HG03103 (cell line): ENCODE data around the gene ZNF618.

Experiments used
- ATAC-seq: cut with Tn5 transposase; IDR thresholded peaks from one replicate; pipeline ENCODE4 v1.9.1; 2021; ENCODE audit warnings: low read depth; ENCODE audit not compliant: unreplicated experiment

ZNF618 gene

DNA sequence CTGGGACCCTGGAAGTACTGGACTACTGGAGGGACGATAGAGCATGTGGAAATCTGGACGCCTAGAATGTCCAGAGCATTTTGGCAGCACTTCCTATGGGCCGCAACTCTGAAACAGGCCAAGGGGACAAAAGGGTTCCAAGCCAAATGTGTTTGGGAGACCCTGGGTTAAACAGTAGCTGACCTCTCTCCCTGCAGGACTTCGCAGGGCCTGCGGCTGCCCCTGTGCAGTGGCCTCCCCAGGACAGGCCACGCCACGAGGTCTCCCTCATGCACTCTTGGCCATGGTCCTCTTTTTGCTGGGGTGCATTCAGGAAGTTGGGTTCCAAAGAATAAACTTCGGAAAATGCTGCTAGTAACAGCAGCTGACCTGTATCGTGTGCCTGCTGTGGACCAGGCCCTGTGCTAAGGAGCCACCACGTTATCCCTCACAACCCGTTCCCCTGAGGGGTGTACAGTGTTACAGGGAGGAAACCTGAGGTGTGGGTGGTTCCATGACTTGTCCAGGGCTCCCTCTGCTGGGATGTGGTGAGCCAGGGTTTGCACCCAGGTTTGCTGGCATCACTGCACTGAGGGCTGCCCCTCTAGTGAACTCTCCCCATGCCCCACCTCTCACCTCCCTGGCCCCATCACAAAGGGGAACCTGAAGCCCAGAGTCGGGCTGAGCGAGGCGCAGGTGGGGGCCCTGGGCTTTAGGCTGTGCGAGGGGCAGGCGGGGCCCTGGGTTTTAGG is 122.6 kb downstream of the ZNF618 start:
- ATAC-seq = no peak

DNA sequence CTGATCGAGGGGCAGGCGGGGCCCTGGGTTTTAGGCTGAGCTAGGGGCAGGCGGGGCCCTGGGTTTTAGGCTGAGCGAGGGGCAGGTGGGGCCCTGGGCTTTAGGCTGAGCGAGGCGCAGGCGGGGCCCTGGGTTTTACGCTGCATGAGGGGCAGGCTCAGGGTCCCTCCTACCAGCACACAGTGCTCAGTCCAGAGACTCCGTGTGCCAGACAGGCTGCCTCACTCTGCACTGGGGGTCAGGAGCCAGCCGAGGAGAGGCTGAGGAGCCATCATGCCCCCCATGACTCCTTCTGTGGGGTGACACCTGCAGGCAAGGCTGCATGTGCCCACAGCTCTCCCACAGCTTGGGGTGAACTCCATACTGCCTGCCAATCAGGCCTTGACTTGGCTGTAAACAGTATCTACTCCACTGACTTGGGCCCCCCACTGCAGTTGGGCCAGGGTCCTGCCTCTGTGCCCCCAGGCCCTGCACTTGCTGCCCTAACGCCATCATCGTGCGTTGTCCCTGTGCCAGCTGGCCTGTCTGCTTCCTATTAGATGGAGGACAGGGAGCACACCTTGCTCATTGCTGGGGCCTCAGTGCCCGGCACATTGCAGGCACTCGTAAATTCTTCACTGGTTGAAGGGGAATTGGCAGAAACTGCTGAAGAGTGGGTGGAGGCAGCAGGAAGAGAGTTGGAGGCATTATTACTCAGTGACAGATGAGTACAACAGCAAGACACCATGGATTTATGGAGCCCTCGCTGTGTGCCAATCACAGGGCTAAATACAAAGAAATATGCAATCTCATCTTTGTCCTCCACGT is 123.3 kb downstream of the ZNF618 start:
- ATAC-seq = no peak

DNA sequence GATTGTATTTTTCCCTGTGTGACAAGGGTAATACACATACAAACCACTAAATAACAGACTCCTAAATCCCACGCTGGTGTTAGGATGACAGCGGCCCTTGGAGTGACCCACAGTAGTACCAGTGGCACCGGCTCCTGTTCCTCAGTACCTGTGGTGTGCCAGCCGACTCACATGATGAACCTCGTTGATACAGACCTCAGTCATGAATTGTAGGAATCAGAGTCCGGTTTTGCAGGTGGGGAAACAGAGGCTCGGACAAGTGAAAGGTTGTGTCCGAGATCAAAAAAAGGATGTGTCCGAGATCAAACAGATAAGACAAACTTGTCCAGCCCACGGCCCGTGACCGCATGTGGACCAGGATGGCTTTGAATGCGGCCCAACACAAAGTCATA is 124.0 kb downstream of the ZNF618 start:
- no peak for ATAC-seq

DNA sequence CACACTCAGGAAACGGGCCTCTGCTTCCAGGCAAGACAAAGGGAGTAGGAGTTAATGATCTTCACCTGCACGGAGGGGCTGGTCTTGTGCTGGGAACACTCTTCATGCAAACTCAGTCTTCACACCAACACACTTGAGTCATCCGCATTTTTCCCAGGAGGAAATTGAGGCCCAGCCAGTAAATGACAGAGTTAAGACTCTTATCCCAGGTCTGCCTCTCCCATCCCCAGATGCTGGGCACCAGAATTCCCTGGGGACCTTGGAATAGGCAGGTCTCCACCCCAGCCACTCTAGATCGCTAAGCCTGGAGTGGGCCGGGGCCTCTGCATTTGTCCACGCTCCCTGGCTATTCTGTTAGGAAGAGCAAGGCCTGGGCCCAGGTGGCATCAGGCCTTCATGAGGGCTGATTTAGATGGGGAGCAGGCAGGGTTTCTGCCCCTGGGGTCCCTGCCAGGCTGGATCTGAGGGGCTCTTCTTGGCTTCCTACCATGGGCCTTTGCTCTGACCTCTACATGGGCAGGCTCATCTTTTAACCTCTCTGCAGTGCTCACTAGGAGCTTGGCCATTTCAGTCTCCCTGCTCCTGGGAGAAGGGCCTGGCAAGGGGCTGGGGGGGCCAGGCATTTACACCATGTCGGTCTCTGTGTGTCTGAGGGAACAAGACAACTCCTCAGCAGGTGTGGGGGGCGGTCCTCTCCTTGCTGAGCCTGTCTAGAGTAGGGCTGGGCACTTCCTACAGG is 124.7 kb downstream of the ZNF618 start:
- no peak for ATAC-seq

DNA sequence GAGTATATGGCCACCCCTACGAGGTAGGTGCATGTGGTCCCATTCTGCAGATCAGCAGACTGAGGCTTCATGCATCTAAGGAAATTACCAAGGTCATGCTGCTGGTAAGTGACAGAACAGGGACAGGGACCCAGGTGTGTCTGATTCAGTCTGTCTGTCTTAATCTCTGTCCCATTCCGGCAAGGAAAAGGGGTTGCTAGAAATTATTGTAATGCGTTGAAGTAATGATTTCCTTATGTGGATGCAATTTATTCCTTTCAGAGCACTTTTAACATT is 125.2 kb downstream of the ZNF618 start:
- no peak for ATAC-seq

DNA sequence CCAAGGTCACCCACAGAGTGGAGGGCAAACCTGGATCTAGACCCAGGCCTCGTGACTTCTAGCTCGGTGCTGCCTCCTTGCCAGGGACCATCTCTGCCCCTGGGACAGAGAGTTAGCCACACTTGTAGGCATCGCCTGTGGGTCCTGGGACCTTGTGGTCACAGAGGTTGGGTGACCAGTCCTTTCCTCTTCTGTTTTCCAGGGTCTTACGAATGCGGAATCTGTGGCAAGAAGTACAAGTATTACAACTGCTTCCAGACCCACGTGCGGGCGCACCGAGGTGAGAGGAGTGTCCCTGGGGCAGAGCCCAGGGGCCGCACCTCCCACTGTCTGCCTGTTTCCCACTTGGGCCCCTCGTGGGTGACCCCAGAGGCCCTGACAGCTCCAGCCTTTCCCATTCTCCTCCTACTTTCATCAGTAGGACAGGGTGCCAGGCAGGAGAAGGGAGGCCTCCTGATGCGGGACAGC is 125.7 kb downstream of the ZNF618 start:
- no peak for ATAC-seq

DNA sequence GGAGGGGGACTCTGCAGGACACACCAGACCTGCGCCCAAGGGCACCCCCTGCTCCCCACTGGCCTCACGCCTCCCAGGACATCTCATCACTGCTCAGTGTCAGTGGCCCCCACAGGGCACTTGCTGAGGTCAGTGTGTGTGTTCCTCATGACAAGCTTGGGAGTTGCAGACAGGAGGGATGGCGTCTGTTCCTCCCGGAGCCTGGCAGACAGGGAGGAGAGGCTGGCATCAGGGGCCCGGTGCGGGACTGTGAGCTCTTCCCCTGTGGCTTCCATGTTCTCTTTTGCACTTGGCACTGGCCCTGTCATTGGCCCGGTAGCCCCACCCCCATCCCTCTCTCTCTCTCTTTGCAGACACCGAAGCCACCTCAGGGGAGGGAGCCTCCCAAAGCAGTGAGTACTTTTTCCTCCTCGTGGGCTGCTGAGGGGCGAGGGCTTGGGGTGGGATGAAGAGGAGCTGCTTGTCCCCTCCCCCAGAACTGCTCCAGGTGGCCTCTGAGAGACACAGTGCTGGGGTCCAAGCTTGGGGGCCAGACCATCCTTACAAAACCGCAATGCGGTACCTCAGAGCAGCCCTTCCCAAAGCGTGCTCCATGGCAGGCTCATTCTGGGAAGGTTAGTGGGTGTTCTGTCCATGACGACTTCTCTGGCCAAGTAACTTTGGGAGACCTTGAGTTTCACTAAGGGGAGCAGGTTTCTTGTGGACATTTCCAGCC is 126.3 kb downstream of the ZNF618 start:
- ATAC-seq = no peak

DNA sequence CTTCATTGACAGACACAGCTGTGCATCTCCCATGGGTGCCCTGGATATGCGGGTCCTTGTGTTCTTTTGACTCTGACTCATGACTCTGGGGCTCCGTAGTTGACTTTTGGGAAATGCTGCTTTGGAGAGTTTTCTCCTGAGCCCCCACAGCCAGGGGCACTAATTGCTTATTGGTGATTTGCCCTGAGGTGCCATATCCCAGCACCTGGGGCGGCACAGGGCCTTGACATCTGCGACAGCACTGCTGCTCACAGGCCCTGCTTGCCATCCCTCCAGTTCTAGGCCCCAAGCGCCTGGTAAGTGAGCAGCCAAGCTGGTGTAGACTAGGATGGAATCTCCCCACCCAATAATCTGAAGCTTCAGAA is 126.9 kb downstream of the ZNF618 start:
- no peak for ATAC-seq

DNA sequence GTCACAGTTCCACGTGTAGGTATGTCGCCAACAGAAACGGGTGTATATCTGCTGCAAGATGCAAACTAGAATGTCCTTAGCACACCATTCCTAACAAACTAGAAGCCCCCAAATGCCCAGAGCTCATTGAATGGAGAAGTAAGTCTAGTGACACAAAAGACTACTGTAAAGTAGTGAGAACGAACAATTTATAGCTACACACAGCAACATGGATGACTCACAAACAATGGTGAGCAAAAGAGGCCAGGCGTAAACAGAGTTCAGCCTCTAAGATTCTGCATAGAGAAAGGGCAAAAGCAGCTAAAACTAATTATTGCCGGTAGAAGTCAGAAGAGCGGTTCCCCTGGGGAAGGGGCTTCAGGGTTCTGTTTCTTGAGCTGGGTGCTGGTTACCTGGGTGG is 127.2 kb downstream of the ZNF618 start:
- no peak for ATAC-seq

DNA sequence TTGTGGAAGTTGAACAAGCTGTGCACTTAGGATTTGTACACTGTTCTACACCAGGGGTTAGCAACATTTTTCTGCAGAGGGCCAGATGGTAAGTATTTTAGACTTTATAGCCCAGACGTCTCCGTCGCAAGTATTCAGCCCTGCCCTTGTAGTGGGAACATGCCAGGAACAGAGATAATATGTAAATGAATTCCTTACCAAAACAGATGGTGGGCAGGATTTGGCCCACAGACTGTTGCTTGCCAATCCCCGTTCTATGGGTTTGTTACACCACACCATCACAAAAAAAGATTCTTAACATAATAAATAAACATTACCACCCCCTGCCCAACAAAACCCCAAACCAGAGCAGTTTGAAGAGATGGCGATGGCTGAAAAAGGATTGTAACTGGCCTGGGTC is 127.6 kb downstream of the ZNF618 start:
- ATAC-seq = no peak

DNA sequence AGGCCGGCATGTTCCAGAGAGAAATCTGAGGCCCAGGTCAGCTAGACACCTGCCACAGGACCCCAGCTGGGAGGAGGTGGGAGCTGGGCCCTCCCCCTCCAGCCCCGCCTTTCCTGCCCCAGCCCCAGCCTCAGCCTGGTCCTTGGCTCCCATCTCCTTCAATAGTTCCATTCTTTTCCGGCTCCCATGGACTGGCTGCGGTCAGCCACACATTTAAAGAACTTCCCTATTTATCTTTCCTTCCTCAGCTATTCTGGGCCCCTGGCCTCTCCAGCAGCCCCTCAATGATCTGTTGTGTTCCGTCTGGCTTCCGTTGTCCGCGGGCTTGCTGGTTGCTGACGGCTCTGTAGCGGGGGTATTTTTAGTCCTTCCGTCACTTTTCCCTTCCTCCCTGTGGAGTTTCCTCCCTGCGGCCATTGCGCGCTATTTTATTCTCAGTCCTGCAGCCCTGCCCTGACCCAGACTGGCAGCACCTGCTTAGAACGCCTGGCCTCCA is 128.2 kb downstream of the ZNF618 start:
- no peak for ATAC-seq

DNA sequence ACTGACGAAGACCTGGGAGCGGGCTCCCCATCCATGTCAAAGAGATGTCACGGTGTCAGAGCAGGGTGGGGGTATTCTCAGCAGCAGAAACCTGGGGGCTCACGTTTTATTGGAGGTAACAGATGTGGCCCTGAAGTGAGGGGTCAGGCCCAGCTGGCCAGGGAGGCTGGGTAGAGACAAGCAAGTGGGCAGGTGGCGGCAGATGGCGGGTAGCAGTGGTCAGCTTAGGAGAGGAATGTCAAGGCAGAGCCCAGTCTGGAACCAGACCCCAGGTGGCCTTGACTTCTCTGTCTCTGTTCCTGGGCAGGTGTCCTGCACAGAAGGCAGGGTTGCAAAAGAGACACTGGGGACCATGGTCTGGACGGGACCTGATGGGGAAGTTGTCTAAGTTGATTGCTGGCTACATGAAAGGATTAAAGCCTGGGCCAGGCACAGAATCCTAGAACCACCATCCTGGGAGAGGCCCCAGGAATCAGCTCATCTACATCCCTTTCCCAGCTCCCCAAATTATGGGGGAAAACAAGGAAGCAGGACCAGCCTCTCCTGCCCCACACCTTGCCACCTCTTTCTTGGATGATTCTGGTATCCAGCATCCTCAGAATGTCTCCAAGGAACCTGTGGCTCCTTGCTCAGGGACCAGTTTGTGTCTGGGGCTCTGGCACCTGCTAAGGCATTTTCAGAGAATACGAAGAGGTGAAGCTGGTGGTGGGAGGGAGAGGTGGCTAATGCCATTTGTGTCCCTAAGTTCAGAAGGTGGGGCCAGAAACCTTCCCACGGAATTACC is 129.5 kb downstream of the ZNF618 start:
- no peak for ATAC-seq

DNA sequence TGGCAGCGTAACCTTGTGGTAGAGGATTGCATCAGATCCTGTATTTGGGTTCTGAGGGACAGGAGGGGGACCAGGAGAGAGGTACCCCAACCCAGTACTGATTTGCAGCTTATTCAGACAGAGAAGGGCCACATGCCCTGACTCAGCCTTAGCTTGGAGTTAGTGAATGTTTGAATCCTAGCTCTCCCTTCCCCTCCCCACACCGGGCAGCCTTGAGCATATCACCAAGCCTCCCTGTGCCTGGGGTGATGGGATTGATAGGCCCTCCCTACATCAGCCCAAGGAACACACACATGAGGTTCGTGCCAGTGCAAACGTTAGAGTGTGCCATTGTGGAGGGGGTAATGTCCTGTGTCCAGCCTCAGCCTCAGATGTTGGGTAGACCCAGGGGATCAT is 130.0 kb downstream of the ZNF618 start:
- no peak for ATAC-seq

DNA sequence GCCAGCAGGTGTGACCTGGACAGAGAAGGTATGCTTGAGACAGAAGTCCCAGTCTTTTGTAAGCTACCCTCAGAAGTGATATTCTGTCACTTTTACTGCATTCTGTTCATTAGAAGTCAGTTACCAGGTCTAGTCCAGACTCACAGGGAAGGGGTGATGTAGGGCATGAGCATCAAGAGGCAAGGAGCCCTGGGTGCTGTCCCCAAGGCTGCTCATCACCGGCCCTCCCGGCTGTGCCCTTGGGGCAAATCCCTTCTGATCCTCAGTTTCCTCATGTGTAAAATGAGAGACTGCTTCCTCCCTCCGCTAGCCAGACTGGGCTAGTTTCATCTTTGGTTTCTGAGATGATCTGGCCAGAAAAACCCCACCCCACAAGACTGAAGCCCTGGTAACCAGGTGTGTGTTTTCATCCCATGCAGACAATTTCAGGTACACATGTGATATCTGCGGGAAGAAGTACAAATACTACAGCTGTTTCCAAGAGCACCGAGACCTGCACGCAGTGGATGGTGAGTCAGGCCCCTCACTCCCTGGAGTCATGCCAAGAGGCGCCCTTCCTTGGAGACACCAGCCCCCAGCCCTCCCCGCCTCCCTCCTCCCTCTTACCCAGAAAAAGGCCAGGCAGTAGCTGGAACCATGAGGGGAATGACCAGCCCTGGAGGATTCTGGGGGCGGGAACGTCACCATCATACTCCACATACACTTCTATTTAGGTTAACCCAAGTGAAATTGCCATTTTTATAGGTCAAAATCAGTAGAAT is 131.0 kb downstream of the ZNF618 start:
- no peak for ATAC-seq

DNA sequence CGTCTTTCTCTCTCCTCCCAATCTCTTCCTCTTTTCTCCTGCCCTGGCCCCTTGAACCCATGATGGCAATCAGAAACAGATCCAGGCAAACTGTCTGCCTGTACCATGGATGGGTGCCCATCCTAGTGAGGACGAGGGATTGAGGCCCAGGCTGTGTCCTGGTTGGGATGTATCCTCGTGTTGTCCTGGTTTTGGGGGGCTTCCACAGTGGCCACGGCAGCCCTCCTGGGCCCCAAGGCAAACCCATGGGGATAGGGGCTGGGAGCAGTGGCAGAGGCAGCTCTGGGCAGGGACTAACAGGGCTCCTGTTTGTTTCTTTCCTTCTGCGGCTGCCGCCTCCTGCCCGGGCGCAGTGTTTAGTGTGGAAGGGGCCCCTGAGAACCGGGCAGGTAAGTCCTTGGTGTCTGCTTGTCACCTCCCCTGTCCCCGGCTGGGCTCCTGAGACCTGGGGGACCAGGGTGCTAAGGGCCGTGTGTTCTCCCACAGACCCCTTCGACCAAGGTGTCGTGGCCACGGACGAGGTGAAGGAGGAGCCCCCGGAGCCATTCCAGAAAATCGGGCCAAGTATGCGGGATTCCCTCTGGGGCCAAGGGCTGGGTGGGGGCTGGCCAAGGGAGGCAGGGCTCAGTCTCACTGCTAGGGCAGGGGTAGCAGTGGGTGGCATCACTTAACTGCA is 132.0 kb downstream of the ZNF618 start:
- ATAC-seq = no peak

DNA sequence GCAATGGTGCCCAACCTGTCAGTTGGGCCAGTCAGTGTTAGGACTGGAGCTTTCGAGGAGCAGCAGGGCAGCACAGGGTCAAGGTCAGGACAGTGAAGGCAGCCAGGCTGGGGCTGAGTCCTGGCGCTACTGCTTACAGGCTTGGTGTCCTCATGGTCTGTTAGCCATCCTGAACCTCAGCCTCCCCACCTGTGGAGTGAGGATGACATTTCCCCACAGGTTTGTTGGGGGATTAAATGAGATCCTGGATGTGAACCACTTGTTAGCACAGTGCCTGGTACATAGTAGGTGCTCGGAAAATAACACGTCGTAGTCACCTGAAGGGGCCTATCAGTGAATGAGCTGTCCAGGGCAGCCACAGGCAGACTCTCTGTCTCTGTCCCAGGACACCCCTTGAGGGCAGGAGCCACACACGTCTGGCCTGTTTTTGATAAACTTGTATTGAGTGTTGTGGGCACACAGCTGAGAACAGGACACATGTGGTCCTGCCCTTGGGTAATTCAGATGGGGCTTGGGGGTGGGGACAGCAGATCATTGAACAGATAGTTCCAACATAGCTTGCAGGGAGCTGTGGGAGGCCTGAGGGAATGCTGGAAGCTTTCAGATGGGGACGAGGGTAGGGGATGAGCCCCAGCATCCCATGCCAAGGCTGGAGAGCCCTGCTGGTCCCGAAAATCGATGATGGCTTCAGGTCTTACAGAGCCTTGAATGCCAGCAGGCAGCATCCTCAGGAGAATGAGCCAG is 132.7 kb downstream of the ZNF618 start:
- ATAC-seq = no peak

DNA sequence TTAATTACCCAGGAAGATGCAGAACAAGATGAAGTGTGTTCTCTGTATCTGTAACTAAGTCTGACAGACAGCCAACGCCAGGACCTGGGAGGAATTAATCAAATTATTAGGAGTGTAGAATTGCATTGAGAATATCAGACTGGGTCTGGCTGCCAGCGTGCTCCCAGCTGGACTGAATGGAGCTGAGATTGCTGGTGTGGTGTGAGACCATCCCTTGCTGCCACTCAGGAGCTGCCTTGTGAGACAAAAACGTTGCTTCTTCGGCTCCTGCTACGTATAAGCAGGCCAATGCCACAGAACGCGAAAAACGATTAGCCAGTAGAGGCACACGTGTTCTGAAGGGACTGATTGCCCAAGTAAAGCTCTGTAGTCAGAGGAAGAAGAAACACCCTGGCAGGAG is 135.2 kb downstream of the ZNF618 start:
- no peak for ATAC-seq

DNA sequence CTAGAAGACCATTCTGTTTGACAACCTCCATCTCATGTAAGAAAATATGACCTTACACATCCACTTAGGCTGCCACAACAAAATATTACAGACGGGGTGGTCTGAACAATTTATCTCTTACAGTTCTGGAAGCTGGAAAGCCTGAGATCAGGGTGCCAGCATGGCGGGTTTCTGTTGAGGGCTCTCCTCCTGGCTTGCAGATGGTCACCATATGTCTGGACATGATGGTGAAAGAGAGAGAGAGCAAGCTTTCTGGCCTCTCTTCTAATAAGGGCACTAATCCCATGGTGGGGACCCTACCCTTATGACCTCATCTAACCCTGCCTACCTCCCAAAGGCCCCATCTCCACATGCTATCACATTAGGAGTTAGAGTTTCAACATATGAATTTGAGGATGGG is 136.0 kb downstream of the ZNF618 start:
- no peak for ATAC-seq
